Measurements from ENCODE around the gene CLEC12A. TPM values are rescaled to one million over a fixed set of nuclear protein-coding genes. Genes with fewer than 3 reads are reported as not detected.

Gene CLEC12A
- total RNA-seq, 1 donor from 2014 or later = not detected

DNA sequence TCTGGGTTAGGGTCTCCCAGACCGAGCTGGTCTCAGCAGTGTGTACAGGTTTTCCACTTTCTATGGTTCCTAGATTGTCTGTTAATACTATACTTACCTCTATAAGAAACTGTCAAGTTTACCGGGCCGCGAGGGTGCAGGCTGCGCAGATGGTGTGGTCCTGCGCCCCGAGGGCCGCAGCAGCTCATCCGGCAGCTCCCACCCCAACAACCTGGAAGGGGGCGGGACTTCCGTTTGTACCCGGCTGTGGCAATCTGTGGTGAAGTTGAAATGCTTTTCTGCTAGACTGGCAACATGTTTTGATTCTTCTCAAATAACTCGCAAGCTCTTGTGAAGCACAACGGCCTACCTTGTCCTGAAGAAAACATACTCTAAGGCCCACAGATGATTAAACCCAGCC is 59.2 kb downstream of the CLEC12A start, which contains the start of gene CLEC9A:
TSS of gene CLEC9A (plus strand) at position 237 of the 400 bp plus-strand sequence. CDS start 22,006 bp downstream, outside the sequence.
- Histone ChIP-seq H3K9me3 (ENCODE audit: low read depth) (no peaks in the 10 kb centered on the region), H3K4me1 (no peaks in the 10 kb centered on the region), H3K79me2 (ENCODE audit: low read depth) (no peaks in the 10 kb centered on the region), H3K4me2 (no peak within 1 kb of the TSS), H2AFZ (replicated peaks) (no peak within 1 kb of the TSS), H3K36me3 (no peaks in the 10 kb centered on the region), H3K4me3 (no peak within 1 kb of the TSS), H4K20me1 (ENCODE audit: low read depth) (no peaks in the 10 kb centered on the region), H3K9ac (no peak within 1 kb of the TSS), H3K27ac (no peak within 1 kb of the TSS), H3F3A (ENCODE audit: low read depth) (no peaks in the 10 kb centered on the region), H3K27me3 (no peaks in the 10 kb centered on the region)
- Mint-ChIP-seq H3K27me3 (ENCODE audit: insufficient read depth, low read depth) (peaks cover 4% of the 10 kb centered on the region), H3K9me3 (no peaks in the 10 kb centered on the region), H3K27ac (no peak within 1 kb of the TSS), H3K4me3 (no peak within 1 kb of the TSS), H3K4me1 (no peaks in the 10 kb centered on the region), H3K36me3 (no peaks in the 10 kb centered on the region)
- no peak for DNase-seq (ENCODE audit: low spot score)
- no peak for TF ChIP-seq EZH2 (IDR thresholded peaks at IDR 0.05)
- TF ChIP-seq, protein P1, sequence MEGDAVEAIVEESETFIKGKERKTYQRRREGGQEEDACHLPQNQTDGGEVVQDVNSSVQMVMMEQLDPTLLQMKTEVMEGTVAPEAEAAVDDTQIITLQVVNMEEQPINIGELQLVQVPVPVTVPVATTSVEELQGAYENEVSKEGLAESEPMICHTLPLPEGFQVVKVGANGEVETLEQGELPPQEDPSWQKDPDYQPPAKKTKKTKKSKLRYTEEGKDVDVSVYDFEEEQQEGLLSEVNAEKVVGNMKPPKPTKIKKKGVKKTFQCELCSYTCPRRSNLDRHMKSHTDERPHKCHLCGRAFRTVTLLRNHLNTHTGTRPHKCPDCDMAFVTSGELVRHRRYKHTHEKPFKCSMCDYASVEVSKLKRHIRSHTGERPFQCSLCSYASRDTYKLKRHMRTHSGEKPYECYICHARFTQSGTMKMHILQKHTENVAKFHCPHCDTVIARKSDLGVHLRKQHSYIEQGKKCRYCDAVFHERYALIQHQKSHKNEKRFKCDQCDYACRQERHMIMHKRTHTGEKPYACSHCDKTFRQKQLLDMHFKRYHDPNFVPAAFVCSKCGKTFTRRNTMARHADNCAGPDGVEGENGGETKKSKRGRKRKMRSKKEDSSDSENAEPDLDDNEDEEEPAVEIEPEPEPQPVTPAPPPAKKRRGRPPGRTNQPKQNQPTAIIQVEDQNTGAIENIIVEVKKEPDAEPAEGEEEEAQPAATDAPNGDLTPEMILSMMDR (IDR thresholded peaks at IDR 0.05) = no peak
- no peak for TF ChIP-seq EZH2phosphoT487 (IDR thresholded peaks at IDR 0.05)

DNA sequence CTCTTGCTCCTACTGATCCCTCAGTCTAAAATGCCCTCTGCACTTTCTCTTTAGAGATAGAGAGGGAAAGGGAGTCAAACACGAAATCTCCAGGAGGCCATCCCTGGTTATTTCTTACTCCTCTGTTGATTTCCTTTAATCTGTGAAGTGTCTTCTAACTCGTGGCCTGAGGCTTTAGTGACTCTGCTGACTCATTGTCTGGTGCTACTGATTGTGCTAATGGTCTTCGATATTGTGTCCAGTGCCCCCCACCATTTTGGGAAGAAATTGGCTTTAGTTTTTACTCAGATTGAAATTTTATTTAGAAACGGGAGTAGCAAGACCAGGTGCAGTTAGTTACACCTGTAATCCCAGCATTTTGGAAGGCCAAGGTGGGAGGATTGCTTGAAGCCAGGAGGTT is 60.1 kb downstream of the CLEC12A start:
- no peak overlapping the region for H3K4me3 Mint-ChIP-seq
- H3K27me3 Mint-ChIP-seq (ENCODE audit: insufficient read depth, low read depth) = peaks cover 2% of the 10 kb centered on the region
- Histone ChIP-seq H3K4me2 (no peak overlapping the region), H2AFZ (replicated peaks) (no peak overlapping the region), H3K27ac (no peak overlapping the region), H3K4me1 (no peaks in the 10 kb centered on the region), H3K27me3 (no peaks in the 10 kb centered on the region), H3F3A (ENCODE audit: low read depth) (no peaks in the 10 kb centered on the region), H3K9ac (no peak overlapping the region), H3K9me3 (ENCODE audit: low read depth) (no peaks in the 10 kb centered on the region), H4K20me1 (ENCODE audit: low read depth) (no peaks in the 10 kb centered on the region), H3K4me3 (no peak overlapping the region), H3K36me3 (no peaks in the 10 kb centered on the region), H3K79me2 (ENCODE audit: low read depth) (no peaks in the 10 kb centered on the region)
- no peaks in the 10 kb centered on the region for H3K9me3 Mint-ChIP-seq
- no peak overlapping the region for H3K27ac Mint-ChIP-seq
- no peak for DNase-seq (ENCODE audit: low spot score)
- H3K36me3 Mint-ChIP-seq = no peaks in the 10 kb centered on the region
- H3K4me1 Mint-ChIP-seq = no peaks in the 10 kb centered on the region
- TF ChIP-seq, protein P1 (IDR thresholded peaks at IDR 0.05) = no peak
- no peak for TF ChIP-seq EZH2 (IDR thresholded peaks at IDR 0.05)
- no peak for TF ChIP-seq EZH2phosphoT487 (IDR thresholded peaks at IDR 0.05)

DNA sequence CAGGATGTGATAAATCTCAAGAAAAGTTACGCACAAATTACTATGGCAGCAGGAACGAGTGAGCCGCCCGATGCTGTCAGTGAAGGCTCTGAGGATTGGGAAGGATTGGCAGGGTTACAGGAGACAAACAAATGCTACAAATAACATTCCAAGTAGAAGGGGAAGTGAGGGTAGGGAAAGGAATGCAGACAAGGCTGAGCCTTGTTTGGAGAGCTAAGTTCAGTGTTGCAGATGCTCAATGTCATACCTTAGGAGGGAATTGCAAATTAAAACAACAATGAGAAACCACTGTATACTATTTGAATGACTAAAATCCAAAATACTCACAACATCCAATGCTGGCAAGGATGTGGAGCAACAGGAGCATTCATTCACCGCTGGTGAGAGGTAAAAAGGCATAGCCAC is 60.6 kb downstream of the CLEC12A start:
- Histone ChIP-seq H3K4me2 (no peak overlapping the region), H4K20me1 (ENCODE audit: low read depth) (no peaks in the 10 kb centered on the region), H3F3A (ENCODE audit: low read depth) (no peaks in the 10 kb centered on the region), H3K27me3 (no peaks in the 10 kb centered on the region), H3K9ac (no peak overlapping the region), H3K79me2 (ENCODE audit: low read depth) (no peaks in the 10 kb centered on the region), H3K4me1 (no peaks in the 10 kb centered on the region), H3K36me3 (no peaks in the 10 kb centered on the region), H3K27ac (no peak overlapping the region), H3K4me3 (no peak overlapping the region), H2AFZ (replicated peaks) (no peak overlapping the region), H3K9me3 (ENCODE audit: low read depth) (no peaks in the 10 kb centered on the region)
- Mint-ChIP-seq H3K36me3 (no peaks in the 10 kb centered on the region), H3K4me3 (no peak overlapping the region), H3K4me1 (no peaks in the 10 kb centered on the region), H3K9me3 (no peaks in the 10 kb centered on the region), H3K27me3 (ENCODE audit: insufficient read depth, low read depth) (peaks cover under 1% of the 10 kb centered on the region), H3K27ac (no peak overlapping the region)
- TF ChIP-seq, protein P1 (IDR thresholded peaks at IDR 0.05) = no peak
- TF ChIP-seq EZH2 (IDR thresholded peaks at IDR 0.05) (no peak), EZH2phosphoT487 (IDR thresholded peaks at IDR 0.05) (no peak)
- no peak for DNase-seq (ENCODE audit: low spot score)
